Measurements from ENCODE around the gene HOXA11. TPM values are rescaled to one million over a fixed set of nuclear protein-coding genes. Genes with fewer than 3 reads are reported as not detected.

HOXA11 gene
- total RNA-seq, 1 donor from 2014 or later = not detected

DNA sequence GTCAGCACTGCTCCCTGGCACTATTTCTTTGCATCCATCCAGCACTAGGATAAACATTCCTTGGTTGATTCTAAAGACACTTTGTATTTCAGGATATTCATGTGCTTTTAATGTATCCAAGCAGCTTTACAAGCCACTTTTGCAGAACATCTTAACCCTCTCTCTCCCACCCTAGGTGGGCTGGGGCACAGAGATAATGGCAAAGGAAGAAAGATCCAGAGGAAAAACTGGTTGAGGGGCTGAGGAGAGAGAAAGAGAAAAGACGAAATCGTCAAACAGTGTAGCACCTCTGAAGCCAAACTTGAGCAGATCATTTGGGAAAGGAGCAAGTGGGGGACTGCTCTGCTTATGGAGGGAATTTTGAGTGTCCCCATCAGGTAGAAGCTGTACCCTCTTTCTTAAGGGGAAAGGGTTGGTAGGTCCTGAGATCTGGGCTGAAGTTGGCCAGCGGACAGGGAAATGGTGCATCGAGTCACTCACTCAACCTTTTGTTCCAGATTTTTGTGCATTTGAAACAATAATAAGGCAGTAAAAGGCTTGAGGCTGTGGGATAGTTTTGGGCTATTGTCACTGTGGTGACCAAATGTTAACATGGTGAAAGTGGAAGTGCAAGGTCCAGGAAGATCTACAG lies 19.0 kb upstream of the HOXA11 start:
- Histone ChIP-seq H3K9me3 (no peaks in the 10 kb centered on the region), H3K36me3 (no peaks in the 10 kb centered on the region), H3K27me3 (peaks cover 56% of the 10 kb centered on the region), H3K4me3 (no peak overlapping the region), H3K27ac (no peak overlapping the region), H3K4me1 (peaks cover 16 to 18% of the 10 kb centered on the region in 2 donors)
- DNase-seq (ENCODE audit: low spot score in 2 of 2) = no peak
- TF ChIP-seq, protein P1, sequence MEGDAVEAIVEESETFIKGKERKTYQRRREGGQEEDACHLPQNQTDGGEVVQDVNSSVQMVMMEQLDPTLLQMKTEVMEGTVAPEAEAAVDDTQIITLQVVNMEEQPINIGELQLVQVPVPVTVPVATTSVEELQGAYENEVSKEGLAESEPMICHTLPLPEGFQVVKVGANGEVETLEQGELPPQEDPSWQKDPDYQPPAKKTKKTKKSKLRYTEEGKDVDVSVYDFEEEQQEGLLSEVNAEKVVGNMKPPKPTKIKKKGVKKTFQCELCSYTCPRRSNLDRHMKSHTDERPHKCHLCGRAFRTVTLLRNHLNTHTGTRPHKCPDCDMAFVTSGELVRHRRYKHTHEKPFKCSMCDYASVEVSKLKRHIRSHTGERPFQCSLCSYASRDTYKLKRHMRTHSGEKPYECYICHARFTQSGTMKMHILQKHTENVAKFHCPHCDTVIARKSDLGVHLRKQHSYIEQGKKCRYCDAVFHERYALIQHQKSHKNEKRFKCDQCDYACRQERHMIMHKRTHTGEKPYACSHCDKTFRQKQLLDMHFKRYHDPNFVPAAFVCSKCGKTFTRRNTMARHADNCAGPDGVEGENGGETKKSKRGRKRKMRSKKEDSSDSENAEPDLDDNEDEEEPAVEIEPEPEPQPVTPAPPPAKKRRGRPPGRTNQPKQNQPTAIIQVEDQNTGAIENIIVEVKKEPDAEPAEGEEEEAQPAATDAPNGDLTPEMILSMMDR (IDR thresholded peaks at IDR 0.05) = no peak
- intact Hi-C loops (cut with DNase I) = loop anchor here (5.0 to 10.0 kb wide), 2 partner anchors 371 to 818 kb away; no protein-coding TSS in a partner anchor

DNA sequence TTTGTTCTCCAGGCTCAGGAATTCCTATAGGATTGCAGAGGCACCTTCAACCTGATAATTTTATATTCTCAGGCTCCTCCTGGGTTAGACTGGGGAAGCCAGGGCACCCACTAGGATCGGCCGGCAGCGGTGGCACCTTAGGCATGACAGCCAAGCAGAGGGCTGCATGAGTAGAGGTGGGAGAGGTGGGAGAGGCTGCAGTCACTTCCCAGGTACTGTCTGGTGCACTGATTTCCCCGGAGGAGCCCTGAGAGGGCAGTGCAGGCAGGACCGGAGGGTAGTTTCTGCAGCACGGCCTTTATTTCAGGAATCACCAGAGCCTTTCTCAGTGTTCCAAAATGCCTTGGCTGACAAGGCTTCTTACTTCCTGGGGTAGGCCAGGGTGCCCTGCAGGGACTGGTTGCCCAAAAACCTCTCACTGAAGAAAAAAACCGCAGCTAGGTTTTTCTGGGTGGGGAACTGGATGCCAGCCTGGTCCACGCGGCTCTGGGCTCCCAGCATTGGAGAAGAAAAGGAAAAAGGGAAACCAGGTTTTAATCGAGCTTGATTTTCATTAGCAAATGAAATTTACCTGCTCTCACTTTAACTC lies 18.4 kb upstream of the HOXA11 start:
- intact Hi-C loops (cut with DNase I) = loop anchor here (5.0 to 10.0 kb wide), 2 partner anchors 371 to 819 kb away; no protein-coding TSS in a partner anchor
- H3K27me3 ChIP-seq = peaks cover 63% of the 10 kb centered on the region
- TF ChIP-seq, protein P1 (IDR thresholded peaks at IDR 0.05) = no peak
- no peaks in the 10 kb centered on the region for H3K9me3 ChIP-seq
- no peak overlapping the region for H3K27ac ChIP-seq
- H3K4me1 ChIP-seq = peaks cover 17 to 21% of the 10 kb centered on the region in 2 donors
- H3K4me3 ChIP-seq = no peak overlapping the region
- DNase-seq (ENCODE audit: low spot score in 2 of 2) = peak in 1 of 2 donors; percentile 46
- no peaks in the 10 kb centered on the region for H3K36me3 ChIP-seq

DNA sequence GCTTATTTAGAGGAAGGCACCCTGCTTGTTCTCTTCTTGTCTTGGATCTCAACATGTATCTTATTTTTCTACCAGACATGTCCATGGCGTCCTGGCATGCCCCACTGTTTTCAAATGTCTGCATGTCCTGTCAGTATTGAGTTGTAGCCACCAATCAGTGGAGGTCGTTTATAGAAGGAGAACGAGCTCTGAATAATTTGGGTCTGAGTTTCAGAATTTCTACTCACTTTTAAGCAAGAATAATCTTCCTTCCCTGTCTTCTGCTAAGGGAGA lies 17.8 kb upstream of the HOXA11 start:
- peaks cover 69% of the 10 kb centered on the region for H3K27me3 ChIP-seq
- intact Hi-C loops (cut with DNase I) = loop anchor here (5.0 to 10.0 kb wide), 2 partner anchors 372 to 820 kb away; no protein-coding TSS in a partner anchor
- no peak for DNase-seq (ENCODE audit: low spot score in 2 of 2)
- H3K9me3 ChIP-seq = no peaks in the 10 kb centered on the region
- H3K4me1 ChIP-seq = peaks cover 20 to 21% of the 10 kb centered on the region in 2 donors
- H3K4me3 ChIP-seq = no peak overlapping the region
- TF ChIP-seq, protein P1 (IDR thresholded peaks at IDR 0.05) = no peak
- no peaks in the 10 kb centered on the region for H3K36me3 ChIP-seq
- no peak overlapping the region for H3K27ac ChIP-seq

DNA sequence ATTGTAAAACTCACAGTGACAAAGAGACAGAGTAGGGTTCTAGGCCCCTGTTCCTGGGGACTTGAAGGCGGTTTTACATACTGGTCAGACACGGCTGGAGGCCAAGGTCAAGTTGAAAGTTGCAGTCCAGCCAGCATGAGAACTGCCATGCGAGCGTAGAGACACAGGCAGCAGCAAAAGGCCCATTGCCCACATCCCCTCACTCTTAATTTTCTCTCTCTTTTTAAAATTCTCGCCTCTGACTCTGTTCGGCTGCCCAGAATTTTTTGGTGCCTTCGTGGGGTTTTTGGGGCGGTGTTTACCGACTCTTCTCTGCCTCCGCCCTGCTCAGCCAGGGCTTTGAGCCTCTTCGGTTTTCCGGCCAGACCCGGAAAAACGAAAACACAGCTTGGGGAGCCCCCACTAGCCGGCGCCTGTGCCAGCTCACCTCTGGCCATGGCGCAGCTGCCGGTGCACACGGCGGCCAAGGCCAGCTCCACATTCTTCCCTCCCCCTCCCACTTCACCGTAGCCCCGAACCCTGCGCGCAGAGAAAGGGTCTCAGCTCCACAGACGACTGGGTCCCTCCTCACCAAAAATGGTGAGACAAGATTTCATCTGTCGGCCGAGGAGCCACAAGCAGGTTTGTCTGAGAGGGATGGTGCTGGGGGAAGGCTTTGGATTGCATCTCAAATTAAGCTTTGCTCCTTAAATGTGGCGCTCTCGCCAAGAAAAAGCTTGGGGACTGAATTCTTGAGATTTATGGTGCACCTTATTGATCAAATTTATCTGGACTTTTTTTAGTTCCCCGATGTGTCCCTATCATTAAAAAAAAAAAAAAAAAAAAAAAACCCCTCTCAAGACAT lies 17.2 kb upstream of the HOXA11 start:
- no peaks in the 10 kb centered on the region for H3K9me3 ChIP-seq
- peaks cover 75% of the 10 kb centered on the region for H3K27me3 ChIP-seq
- H3K4me1 ChIP-seq = peaks cover 20 to 21% of the 10 kb centered on the region in 2 donors
- H3K36me3 ChIP-seq = no peaks in the 10 kb centered on the region
- H3K4me3 ChIP-seq = no peak overlapping the region
- no peak for DNase-seq (ENCODE audit: low spot score in 2 of 2)
- H3K27ac ChIP-seq = no peak overlapping the region
- intact Hi-C loops (cut with DNase I) = loop anchor here (5.0 to 10.0 kb wide), 2 partner anchors 373 to 820 kb away; no protein-coding TSS in a partner anchor
- TF ChIP-seq, protein P1 (IDR thresholded peaks at IDR 0.05) = no peak

DNA sequence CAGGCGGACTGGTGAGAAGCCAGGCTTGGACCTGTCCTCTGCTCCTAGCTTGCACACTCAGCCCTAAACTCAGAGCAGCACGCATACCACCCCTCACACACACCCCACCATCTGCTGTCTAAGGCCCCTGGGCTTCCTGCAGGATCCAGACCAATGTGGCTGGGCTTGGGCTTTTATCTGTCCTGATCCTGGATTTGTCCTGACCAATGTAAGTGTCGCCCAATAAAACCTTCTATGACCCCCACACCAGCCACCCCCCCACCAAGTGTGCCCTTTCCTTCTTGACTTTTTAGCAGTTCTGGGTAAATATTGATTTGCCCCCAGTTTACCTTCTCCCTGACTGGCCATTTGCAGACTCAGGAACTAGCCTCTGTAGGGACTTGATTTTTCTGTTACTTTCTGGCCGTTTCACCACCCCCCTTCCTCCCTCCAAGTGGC lies 16.6 kb upstream of the HOXA11 start:
- peaks cover 81% of the 10 kb centered on the region for H3K27me3 ChIP-seq
- H3K36me3 ChIP-seq = no peaks in the 10 kb centered on the region
- DNase-seq (ENCODE audit: low spot score in 2 of 2) = no peak
- H3K4me1 ChIP-seq = peaks cover 20 to 21% of the 10 kb centered on the region in 2 donors
- H3K9me3 ChIP-seq = no peaks in the 10 kb centered on the region
- H3K27ac ChIP-seq = no peak overlapping the region
- H3K4me3 ChIP-seq = peak overlapping the region in 1 of 2 donors; percentile 60
- intact Hi-C loops (cut with DNase I) = loop anchor here (5.0 to 10.0 kb wide), 2 partner anchors 373 to 821 kb away; no protein-coding TSS in a partner anchor
- TF ChIP-seq, protein P1 (IDR thresholded peaks at IDR 0.05) = no peak
